Measurements from ENCODE around the gene OR10H1.

- TF ChIP-seq ZNF274 (IDR thresholded peaks at IDR 0.05; ENCODE audit: low read length), result no peak
- no peak for TF ChIP-seq ZNF274 (tag by site-specific recombination; IDR thresholded peaks at IDR 0.05; ENCODE audit: borderline replicate concordance)
- no peak for TF ChIP-seq SCRT2 (tag by site-specific recombination; IDR thresholded peaks at IDR 0.05)
- no peak for TF ChIP-seq ZNF223 (tag by site-specific recombination; IDR thresholded peaks at IDR 0.05)
- no peak for TF ChIP-seq ZNF449 (tag by site-specific recombination; IDR thresholded peaks at IDR 0.05)
- TF ChIP-seq, protein P1, sequence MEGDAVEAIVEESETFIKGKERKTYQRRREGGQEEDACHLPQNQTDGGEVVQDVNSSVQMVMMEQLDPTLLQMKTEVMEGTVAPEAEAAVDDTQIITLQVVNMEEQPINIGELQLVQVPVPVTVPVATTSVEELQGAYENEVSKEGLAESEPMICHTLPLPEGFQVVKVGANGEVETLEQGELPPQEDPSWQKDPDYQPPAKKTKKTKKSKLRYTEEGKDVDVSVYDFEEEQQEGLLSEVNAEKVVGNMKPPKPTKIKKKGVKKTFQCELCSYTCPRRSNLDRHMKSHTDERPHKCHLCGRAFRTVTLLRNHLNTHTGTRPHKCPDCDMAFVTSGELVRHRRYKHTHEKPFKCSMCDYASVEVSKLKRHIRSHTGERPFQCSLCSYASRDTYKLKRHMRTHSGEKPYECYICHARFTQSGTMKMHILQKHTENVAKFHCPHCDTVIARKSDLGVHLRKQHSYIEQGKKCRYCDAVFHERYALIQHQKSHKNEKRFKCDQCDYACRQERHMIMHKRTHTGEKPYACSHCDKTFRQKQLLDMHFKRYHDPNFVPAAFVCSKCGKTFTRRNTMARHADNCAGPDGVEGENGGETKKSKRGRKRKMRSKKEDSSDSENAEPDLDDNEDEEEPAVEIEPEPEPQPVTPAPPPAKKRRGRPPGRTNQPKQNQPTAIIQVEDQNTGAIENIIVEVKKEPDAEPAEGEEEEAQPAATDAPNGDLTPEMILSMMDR (tag by site-specific recombination; IDR thresholded peaks at IDR 0.05), result no peak
- TF ChIP-seq ATF2 (tag by site-specific recombination; IDR thresholded peaks at IDR 0.05; ENCODE audit: low read depth), result no peak
Observed at GRCh38 chr19:15787611-15788155, 27.8 kb downstream of the OR10H1 start, which contains the start of gene OR10H5.
